Erythroblast (primary cell): ENCODE data around the gene MRPS2.

Experiments
- GATA1 ChIP-seq: IDR thresholded peaks from 2 replicates; pipeline ENCODE4 v1.6.1; 2011; ENCODE audit warnings: low read depth, mild to moderate bottlenecking, control low read depth, low read length, moderate library complexity
- POLR2A ChIP-seq: IDR thresholded peaks from 2 replicates; pipeline ENCODE4 v1.6.1; 2011; ENCODE audit warnings: mild to moderate bottlenecking, low read length

DNA sequence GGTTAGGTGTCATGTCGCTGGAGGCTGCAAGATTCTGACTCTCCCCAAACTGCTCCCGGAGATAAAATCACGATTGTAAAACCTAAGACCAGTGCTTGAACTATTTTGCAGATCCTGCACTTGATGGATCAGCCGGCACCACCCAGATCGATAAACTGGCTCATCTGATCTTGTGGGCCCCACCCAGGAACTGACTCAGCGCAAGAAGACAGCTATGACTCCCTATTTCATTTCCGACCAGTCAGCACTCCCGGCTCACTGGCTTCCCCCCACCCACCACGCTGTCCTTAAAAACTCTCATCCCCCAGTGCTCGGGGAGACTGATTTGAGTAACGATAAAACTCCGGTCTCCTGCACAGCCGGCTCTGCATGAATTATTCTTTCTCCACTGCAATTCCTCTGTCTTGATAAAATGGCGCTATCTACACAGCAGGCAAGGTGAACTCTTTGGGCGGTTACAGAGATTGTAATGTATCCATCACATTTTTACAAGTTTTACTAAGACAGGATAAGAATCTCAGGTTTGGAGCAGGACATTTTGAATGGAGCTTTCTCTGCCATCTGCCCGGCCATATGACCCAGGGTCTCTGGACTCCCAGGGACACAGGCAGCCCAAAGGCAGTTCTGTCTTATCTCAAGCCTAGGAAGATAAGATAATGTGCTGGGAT is 31.5 kb upstream of the MRPS2 start:
- TF ChIP-seq POLR2A (no peak), GATA1 (no peak)
